ENCODE data around the gene TBL1X.
A peak's percentile ranks its signal among the peaks of the same experiment; 100 is the strongest.

The TBL1X gene

DNA sequence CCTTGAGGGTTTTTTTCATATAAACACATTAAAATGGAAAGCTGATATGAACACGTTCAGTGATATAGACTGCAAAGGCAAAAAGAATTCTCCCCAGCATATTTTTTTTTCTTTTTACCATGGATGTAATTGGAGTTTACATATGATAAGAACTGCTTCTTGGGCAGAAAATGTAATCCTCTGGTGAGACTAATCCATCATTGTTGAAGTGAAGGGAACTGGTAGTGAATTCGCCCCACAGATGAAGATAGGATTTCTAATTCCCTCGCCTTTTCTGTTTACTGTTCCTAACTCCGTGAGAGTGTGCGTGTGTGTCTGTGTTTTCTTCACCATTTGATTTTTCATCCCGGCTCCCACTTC lies 211.9 kb downstream of the TBL1X start:
- no peak for DNase-seq

GRCh38 chrX:9677098-9677739 lies 212.4 kb downstream of the TBL1X start:
- no peak for DNase-seq

GRCh38 chrX:9678215-9678965 lies 213.5 kb downstream of the TBL1X start:
- no peak for DNase-seq

GRCh38 chrX:9681011-9681410 lies 216.2 kb downstream of the TBL1X start:
- no peak for DNase-seq

DNA sequence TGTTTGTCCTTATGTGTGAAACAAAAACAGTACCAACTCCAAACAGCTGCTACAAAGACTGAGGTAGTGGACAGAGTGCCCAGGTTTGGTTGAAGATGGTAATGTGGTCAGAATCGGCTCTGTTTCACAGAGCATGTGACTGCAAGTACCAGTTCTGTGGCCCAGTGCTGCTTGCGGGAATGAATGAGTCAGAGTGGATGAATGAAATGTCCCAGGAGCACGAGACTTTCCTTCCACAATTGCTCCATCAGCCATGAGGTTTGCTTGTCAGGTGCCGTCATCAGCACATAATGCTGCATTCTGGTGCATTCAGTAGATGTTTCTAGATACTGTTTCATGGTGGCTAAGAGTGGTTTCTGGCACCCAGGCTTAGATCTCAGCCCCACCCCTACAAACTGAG lies 216.6 kb downstream of the TBL1X start:
- no peak for DNase-seq

- peak; percentile 0 for DNase-seq
Measured at GRCh38 chrX:9682456-9682855, 217.6 kb downstream of the TBL1X start.

DNA sequence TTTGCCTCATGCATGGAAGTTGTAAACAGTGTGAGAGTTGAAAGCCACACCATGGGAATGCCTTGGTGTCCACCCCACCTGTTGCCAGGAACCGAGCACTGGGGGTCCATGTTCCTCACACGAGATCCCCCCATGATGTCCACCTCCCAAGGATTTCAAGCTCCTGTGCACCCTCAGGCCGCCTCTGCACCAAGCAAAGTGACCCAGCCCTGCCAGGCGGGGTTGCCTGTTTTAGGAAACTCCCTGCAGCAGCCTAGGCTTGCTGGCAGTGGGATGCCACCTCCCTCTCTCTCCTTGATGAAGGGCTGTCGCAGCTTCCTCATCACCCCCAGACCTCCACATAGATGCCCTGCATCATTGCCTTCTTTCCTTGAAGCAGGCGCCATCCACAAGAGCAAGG lies 218.0 kb downstream of the TBL1X start:
- DNase-seq, result no peak

- no peak for DNase-seq
Measured at GRCh38 chrX:9683350-9683749, 218.5 kb downstream of the TBL1X start.

DNA sequence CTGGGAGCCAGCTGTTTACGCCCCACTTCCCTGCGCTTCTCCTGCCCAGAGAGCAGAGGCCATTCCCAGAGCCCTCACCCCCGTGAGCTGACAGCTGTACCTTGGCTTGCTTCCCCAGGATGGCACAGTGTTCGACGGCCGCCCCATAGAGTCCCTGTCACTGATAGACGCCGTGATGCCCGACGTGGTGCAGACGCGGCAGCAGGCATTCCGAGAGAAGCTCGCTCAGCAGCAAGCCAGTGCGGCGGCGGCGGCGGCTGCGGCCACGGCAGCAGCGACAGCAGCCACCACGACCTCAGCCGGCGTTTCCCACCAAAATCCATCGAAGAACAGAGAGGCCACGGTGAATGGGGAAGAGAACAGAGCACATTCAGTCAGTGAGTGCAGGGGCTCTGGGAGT lies 223.0 kb downstream of the TBL1X start:
- no peak for DNase-seq

GRCh38 chrX:9688833-9689232 lies 224.0 kb downstream of the TBL1X start:
- no peak for DNase-seq

DNA sequence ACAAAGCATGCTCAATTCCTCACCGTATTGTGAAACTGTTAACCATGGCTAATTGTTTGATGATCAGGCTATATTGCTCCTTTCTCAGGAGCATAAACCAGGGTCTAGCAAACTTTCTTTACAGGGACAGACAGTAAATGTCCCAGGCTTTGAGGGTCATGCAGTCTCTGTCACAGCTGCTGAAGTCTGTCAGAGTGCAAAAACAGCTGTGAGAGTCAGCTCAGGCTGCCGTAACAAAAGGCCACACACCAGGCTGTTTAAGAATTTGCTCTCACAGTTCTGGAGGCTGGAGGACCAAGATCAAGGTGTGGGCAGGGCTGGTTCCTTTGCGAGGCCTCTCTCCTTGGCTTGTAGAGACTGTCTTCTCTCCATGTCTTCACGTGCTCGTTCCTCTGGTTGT lies 225.2 kb downstream of the TBL1X start:
- no peak for DNase-seq

GRCh38 chrX:9693307-9694001 lies 228.6 kb downstream of the TBL1X start:
- no peak for DNase-seq

DNA sequence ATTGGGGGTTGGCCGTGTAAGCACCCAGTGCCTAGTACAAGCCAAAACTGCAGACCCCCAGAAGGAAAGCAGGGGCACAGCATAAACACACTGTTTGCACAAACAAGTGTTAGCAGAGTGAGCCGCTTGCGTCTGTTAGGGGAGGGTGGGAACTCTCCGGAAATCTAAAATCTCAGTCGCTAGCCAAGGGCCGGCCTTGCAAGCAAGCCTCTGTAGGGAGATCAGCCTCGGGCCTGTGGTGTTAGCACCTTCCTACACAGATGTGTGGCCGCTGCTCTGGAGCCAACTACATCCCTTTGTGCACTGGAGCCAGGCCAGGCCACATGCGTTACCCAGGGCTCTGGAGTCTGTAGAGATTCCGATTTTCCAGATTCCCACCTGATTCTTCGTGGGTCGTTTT lies 233.7 kb downstream of the TBL1X start:
- no peak for DNase-seq

DNA sequence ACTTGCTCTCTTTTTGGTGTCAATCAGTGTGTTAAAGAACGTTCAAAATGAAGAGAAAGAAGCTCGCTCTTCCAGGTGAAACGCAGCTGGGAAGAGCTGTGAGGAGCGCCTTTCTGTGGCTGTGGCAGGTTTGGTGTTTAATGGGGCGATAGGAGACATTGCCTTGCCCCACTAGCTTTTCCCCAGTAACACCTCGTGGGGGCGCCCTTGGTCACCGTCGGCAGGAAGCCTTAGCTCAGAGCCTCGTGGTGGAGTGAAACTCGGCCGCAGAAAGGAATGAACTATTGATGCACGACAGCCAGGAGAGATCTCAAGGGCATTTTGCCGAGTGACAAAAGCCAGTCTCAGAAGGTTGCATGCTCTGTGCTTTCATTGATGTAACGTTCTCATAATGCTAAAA lies 235.7 kb downstream of the TBL1X start:
- no peak for DNase-seq

DNA sequence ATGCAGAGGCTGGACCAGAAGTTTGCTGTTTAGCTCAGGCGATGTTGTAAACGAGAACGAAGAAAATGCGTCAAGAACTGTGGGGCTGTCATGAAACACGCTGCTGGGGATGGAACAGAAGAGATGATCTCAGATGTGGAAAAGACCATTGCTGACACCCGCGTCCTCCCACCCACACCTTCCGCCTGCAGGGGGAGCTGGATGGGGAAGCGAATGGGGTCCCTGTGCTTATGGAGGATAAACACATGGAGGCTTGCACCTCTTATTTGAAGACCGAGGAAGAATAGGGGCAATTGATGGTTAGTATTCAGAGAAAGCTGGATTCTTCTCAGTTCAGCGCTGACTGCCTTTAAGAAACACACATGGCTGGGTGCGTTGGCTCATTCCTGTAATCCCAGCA lies 236.9 kb downstream of the TBL1X start:
- no peak for DNase-seq

DNA sequence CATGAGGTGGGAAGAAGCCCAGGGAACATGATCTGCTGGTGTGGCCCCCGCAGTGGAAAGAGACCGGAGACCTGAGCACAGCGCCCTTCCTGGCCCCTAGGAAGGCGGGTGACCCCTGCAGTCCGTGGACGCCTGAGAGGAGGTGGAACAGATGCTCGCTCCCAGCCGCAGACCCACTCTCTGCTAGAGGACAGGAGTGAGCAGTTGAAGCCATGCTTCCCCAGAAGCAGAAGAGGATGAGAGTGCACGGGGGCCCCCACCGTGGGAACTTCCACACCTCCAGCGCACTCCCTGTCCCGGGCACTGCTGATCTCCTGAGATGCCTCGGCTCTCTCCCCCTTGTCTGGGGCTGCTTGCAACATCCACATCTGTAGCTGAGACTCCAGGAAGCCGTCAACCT lies 238.5 kb downstream of the TBL1X start:
- DNase-seq, result no peak

DNA sequence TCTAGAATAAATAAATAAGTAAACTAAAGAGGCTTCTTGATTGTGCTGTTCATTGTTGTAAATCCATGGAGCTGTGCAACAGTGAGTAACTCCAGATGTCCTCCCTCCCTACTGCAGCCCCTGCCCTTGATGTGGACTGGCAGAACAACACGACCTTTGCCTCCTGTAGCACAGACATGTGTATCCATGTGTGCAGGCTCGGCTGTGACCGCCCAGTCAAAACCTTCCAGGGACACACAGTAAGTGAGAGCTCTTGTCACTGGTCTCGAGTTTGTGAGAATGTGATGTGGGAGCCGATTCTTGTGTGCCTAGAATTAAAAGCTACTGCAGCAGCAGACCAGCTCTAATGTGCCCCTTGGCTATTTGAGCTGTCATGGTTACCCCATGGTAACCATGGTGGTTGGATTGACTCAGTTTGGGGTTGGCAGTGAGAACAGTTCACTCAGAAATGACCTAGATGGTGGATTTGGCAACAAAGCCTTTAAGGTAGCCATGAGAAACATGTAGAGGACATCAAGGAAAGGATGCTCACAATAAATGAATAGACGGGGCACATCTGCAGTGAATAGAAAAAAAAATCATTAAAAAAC lies 240.1 kb downstream of the TBL1X start:
- DNase-seq, result no peak

- no peak for DNase-seq
Measured at GRCh38 chrX:9706421-9706820, 241.6 kb downstream of the TBL1X start.

DNA sequence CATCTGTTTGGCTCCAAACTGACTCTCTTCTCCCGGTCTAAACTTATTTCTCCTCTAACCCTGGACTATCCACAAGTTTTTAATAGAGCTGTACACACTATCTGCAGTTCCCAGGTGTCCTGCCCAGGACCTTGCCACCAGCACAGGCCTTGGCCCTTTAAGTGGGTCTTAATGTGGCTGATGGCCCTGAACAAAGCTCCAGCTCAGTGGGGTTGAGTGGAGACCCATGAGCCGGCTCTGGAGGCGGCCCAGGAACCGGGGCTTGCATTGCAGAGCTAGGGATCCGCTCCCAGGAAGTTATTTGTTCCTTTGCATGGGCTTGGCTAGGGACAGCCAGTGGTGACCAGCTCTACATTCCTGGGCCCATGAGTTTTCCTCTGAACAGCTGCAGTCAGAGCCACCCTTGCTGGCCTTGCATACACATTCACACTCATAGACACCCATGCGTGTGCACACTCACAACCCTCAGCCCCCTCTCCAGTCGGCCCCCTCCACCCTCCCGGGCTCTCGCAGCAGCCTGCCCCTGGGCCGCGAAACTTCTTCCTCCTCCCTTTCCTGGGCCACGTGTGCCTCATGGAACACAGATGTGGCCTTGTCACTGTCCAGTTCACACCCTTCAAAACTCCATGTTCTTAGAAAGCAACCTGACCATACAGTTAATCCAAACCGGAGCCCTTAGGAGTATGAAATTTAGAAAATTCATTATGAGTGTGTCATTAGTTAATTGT lies 242.6 kb downstream of the TBL1X start:
- DNase-seq, result no peak

- no peak for DNase-seq
Measured at GRCh38 chrX:9708086-9708485, 243.2 kb downstream of the TBL1X start.

DNA sequence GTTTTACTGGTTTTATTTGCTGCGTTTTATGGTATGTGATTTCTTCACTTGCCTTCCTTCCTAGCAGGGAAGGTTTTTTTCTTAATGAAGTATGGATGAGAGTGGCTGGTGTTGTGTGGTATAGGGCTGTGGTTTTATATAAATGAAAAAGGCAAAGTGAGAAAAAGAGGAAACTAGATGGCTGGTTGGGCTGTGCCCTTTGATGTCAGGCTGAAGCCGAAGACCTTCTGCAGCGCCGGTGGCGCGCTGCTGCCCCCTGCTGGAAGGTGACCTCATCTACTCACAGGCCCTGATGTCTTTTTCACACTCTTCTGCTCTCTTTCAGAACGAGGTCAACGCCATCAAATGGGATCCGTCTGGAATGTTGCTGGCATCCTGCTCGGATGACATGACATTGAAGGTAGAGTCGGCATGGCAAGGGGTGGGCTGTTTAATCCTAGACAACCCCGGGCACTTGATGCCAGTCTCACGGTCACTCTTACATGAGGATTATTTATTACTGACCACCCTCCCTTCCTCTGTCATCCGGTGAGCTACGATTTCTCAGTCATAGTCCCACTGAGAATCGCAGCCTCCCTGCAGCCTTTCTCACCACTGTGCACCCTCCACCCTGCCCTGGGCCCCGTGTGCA lies 244.2 kb downstream of the TBL1X start:
- peak; percentile 75 for DNase-seq

GRCh38 chrX:9710332-9710731 lies 245.5 kb downstream of the TBL1X start:
- DNase-seq, result no peak

GRCh38 chrX:9717376-9717775 lies 252.5 kb downstream of the TBL1X start:
- no peak for DNase-seq

All from NCI-H82 (cell line).